Measurements from ENCODE around the gene ADAMTS6.
"Not testable (repeated sequence)": the region's sequence is repeated elsewhere in the genome, so short reads cannot be mapped to it uniquely, and the experiment has no call there.

Gene ADAMTS6

GRCh38 chr5:65359981-65360380 is 121.7 kb downstream of the ADAMTS6 start:
- DNase-seq = no peak

GRCh38 chr5:65359569-65359968 is 122.2 kb downstream of the ADAMTS6 start:
- DNase-seq = no peak

- DNase-seq = no peak
Measured at GRCh38 chr5:65356274-65356673, 125.4 kb downstream of the ADAMTS6 start.

GRCh38 chr5:65355301-65355700 is 126.4 kb downstream of the ADAMTS6 start:
- no peak for DNase-seq

- DNase-seq = no peak
Measured at GRCh38 chr5:65341835-65342234, 139.9 kb downstream of the ADAMTS6 start.

- no peak for DNase-seq
Measured at GRCh38 chr5:65338606-65339151, 143.0 kb downstream of the ADAMTS6 start.

GRCh38 chr5:65334077-65334476 is 147.6 kb downstream of the ADAMTS6 start:
- peak; percentile 70 to 81 for DNase-seq

GRCh38 chr5:65332591-65332990 is 149.1 kb downstream of the ADAMTS6 start:
- no peak for DNase-seq

- DNase-seq = no peak
Measured at GRCh38 chr5:65329266-65329665, 152.5 kb downstream of the ADAMTS6 start.

GRCh38 chr5:65327582-65327981 is 154.1 kb downstream of the ADAMTS6 start:
- no peak for DNase-seq

GRCh38 chr5:65326922-65327321 is 154.8 kb downstream of the ADAMTS6 start:
- no peak for DNase-seq

GRCh38 chr5:65324226-65324625 is 157.5 kb downstream of the ADAMTS6 start:
- no peak for DNase-seq

GRCh38 chr5:65320704-65321103 is 161.0 kb downstream of the ADAMTS6 start:
- DNase-seq = not testable (repeated sequence)

- DNase-seq = no peak
Measured at GRCh38 chr5:65320250-65320649, 161.5 kb downstream of the ADAMTS6 start.

GRCh38 chr5:65307931-65308330 is 173.8 kb downstream of the ADAMTS6 start:
- DNase-seq = no peak

- no peak for DNase-seq
Measured at GRCh38 chr5:65307088-65307487, 174.6 kb downstream of the ADAMTS6 start.

GRCh38 chr5:65305913-65306312 is 175.8 kb downstream of the ADAMTS6 start:
- DNase-seq = no peak

GRCh38 chr5:65299861-65300260 is 181.9 kb downstream of the ADAMTS6 start:
- DNase-seq = no peak

GRCh38 chr5:65296067-65296466 is 185.7 kb downstream of the ADAMTS6 start:
- DNase-seq = no peak

GRCh38 chr5:65292196-65292595 is 189.5 kb downstream of the ADAMTS6 start:
- DNase-seq = no peak

GRCh38 chr5:65290677-65291076 is 191.0 kb downstream of the ADAMTS6 start:
- no peak for DNase-seq

GRCh38 chr5:65288657-65289056 is 193.1 kb downstream of the ADAMTS6 start:
- no peak for DNase-seq

- DNase-seq = no peak
Measured at GRCh38 chr5:65279603-65280002, 202.1 kb downstream of the ADAMTS6 start.

- DNase-seq = no peak
Measured at GRCh38 chr5:65276178-65276890, 205.4 kb downstream of the ADAMTS6 start.

- DNase-seq = no peak
Measured at GRCh38 chr5:65271906-65272305, 209.8 kb downstream of the ADAMTS6 start.

All from NCI-H187 (cell line).